Right renal pelvis (tissue), 4 donors: Measurements from ENCODE around the gene DNPH1. TPM values are rescaled to one million over a fixed set of nuclear protein-coding genes. Genes with fewer than 3 reads are reported as not detected.

Source experiments
- DNase-seq, 4 donors: peaks; one replicate each; pipeline ENCODE4 v3.0.0-alpha.2; 2013; ENCODE audit warnings: low read depth in 4 of 4, low spot score in 3 of 4, missing footprints in 1 of 4
- polyA plus RNA-seq, 4 donors: library from polyadenylated mRNA; unstranded; fragments of 120-200 nt; gene quantifications; one replicate each; pipeline ENCODE4 v1.2.1, GENCODE V29; 2013; ENCODE audit not compliant: insufficient read length in 4 of 4

The DNPH1 gene, protein sequence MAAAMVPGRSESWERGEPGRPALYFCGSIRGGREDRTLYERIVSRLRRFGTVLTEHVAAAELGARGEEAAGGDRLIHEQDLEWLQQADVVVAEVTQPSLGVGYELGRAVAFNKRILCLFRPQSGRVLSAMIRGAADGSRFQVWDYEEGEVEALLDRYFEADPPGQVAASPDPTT
- polyA plus RNA-seq, result 100 to 1,000 TPM in 1 of 4 donors, 10 to 100 TPM in 3; 52.9 to 104 (median 59.9) TPM

DNA sequence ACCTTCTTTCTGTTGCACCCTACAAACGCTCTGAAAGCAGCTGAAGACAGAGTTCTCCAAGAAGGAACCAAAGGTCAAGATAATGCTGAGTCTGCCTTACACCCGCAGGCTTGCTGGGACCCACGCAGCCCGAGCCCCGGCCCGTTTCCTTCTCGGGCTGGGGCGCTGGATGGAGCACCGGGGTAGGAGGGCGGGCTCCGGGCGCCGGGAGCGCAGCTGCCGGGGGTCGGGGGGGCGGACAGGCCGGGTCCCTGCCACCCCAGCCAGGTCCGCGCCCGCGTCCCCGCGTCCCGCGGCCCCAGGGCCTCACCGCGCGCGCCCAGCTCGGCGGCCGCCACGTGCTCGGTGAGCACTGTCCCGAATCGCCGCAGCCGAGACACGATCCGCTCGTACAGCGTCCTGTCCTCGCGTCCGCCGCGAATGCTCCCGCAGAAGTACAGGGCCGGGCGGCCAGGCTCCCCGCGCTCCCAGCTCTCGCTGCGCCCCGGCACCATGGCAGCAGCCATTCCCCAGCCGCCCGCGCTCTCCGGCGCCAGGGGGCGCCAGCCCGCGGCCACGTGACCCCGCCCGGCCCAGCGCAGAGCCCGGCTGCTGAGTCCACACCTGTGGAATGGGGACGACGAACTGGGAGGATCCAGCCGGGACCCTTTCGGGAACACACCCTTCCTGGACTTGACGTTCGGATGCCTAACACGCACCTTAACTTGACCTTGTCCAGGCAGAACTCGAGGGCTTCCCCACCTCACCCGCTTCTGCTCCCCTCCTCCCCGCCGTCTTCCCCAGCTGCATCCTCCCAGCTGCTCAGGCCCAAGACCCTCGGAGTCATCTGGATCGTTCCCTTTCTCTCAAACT, at the start of gene DNPH1:
TSS of gene DNPH1 (minus strand) at position 531 of the 852 bp plus-strand sequence. CDS start at position 506, 25 bp downstream.
- DNase-seq, result peak; percentile 60 to 74 (median 66)

DNA sequence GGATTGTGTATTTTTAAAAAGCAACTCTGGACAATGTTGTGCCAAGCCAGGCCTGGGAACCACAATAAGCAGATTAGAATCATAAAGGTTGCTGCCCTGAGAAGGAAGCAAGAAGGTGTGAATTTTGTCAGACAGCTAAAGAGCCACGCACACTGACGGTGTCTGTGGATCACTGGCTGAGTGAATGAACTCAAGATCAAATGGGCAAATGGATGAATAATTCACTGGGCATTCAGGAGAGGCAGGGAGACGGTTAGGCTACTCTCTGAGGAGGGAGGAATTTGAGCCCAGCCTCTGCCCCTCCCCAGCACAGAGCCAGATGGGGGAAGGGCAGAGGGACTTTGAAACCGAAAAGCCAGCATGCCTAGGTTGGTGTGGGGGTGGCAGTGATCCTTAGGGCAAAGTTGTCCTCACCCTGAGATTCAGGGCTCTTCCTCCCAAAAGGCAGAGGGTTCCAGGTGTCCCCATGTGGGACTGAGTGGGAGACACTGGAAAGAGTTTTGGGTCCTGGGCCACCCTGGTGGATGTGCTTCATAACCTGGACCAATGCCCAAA, 49.3 kb upstream of the DNPH1 start:
- no peak for DNase-seq

DNA sequence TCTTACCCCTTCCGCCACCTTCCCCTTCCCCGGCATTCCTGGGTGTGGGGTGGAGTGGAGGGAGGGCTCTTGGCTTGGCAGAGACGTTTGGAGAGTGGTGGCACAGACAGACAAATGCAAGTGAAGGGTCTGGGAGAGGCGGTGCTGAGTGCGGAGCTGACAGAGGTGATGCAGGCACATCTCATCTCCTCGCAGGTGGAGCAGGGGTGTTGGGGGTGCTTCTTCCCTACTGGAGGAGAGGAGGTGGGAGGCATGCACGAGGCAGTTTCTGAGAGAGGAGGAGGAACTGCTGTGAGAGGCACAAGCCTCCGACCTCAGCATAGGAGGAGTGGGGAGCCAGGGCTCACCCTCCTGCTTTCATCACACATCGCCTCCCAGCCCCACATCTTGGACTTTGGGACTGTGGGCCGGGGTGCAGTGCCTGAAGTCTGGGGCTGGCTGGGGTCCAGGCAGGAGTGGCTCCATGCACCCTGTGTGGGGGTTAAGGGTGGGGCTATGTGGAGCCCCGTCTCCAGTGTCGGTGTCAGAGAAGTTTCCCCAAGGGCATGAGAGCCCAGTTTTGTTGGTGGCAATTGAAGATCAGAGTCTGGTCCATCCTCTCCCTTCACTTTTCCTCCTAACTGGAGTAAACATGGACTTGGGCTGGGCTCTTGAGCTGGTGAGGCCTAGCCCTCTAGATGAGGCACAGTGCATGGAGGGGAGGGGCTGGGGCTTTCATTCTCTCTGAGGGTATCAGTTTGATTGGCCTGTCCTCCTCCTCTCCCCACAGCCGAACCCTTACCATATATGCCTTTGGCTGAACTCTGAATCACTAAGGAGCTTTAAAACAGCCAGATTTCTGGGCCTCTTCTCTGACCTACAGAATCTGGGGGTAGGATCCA, 48.6 kb upstream of the DNPH1 start:
- no peak for DNase-seq

DNA sequence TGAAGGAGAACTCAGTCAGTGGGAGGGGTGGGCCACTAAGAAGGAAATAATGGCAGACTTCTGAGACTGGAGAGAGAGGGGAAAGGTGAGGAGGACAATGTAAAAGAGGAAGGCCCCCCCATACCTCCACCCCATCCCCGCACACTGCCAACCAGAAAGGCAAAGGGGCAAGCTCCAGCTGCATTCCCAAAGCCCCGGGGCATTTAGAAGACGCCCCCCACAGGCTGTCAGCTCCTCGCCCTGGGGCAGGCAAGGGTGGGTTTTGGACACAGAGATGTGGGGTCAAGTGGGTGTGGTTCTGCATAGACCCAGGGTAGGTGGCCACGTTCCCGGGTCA, 48.0 kb upstream of the DNPH1 start:
- no peak for DNase-seq

DNA sequence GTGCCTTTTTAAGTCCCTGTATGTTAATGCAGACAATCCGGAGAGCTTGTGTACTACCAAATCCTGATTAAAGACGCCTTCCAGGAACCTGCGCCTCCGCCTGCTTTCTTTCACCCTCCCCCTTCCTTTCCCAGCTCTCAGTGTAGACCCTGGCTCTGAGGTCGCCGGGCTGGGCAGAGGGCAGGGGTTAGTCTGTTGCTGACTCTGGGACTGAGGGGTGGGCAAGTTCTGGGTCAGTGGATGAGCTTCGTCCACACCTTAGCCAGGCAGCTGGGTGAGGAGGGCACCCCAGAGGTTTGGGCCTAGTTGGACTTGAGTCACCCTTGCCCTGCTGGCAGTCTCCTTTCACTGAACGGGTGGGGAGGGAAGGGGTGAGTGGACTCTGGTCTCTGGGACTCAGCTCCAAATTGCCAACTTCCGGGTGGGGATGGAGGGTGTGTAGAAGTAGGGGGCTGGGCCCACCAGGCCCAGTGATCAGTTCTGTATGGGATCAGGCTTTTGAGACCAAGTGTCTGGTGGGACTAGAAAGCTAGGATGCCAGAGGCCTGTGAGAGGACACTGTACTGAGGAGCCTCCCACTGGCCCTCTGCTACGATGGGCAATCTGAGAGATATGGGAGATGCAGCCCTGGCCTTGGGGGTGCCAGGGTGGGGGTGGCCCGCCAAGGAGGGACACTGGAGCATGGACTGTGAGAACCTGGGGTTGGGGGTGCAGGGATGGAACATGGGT, 47.5 kb upstream of the DNPH1 start:
- no peak for DNase-seq

DNA sequence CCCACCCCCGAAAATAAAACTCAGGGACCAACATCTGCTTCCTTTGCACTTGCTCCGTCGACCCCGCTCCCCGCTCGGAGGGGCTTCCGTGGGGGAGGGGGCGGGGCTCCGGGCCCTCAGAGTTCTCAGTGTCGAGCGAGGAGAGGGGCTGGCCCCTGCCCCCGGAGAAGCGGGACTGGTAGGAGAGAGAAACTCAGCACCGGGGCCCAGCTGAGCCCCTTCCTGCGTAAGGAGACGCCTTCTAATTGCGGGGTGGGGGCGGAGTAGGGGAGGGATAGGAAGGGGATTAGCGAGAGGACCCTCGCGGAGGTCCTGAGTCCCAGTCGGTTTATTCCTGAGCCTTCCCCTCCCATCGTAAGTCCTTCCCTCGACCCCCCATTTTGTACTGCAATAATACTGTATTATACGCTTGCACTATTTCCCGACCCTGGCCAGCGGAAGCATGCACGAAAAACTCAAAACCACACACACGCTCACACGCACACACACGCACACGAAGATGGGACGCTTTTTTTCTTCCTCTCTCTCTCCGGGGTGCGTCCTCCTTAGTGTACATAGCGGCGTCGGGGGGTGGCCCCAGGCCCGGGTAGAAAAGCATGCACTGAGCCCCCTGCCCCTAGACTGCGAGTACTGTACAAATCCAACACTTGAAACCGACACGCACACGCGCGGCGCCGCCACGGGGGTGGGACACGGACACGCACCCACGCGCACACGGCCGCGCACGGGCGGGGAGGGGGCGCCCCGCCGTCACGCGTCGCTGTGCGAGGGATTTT, 46.7 kb upstream of the DNPH1 start:
- DNase-seq, result no peak

DNA sequence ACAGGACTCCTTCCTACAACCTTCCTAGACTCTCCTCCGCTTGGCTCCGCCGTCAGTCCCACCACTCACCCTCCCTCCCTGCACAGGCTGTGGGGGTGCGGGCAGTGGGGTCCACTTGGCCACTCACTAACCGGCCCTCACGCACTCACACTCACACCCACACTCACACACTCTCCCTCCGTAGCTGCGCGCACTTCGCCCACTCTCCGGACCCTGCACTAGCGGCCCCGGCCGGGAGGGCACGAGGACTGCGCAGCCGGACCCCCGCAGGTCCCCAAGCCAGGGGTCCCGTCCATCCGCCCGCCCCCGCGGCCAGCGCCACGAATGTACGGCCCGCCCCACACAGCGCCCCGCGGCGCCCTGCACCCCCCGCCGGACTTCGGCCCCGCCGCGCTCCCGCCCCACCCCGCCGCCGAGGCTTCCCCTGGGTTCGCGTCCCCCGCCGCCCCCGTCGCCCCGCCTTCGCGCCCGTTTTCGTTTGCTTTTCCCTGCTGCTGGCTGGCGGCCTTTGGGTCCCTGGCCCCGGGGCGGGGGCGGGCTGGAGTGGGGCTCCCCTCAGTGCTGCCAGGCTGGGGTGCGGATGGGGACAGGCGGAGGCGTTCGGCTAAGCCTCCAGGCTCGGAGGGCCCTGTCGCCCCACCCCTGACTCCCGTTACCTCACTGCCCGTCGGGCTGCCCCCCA, 45.8 kb upstream of the DNPH1 start:
- DNase-seq, result no peak

DNA sequence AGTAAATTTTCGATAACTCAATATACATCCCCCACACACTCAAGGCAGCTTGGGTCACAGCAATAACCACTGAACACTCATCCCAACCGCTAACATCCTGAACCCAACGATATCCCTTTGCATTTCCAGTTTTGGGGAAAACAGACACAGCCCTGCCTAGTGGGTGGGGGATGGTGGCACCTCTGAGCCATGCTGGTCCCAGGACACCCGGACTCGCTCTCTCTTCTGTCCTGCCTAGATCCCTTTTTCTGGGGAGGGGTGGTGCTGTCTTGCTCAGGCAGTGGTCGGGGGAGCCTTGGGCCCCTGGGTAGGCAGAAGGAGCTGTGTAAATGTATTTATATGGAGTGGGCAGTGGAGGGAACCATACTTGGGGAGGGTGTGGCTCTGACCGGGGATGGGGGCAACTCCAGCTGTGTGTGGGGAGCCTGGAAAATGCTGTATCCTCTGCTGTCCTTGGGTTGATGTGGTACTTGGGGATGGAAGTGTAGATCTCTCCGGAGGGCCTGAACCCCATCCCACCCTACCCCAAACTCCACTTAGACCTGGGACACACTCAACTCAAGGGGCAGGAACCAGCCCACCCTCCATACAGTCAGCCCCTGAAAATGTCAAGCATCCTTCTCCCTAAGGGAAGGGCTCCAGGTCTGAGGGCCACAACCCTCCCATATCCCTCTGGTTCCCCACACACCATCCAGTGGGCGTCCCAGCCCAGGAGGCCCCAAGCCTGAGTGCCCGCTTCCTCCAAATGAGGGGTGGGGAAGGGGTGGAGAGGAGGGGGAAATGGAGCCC, 45.0 kb upstream of the DNPH1 start:
- no peak for DNase-seq

DNA sequence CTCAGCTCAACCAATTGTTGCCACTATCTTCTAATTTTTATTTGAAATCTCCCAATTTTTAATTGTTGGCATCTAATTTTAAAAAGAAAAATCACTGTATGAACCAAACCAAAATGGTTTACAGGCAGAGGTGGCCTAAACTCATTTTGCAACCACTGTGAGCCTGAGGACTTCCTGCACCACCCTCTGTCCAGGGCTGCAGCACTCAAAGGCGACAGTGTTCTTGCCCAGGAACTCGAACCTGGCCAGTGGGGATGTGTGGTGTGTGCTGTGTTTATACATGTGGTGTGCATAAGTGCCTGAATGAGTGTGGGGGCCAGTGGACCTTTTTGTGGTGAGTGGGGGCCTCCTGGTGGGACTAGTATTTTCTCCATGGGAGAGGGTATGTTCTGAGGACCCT, 44.4 kb upstream of the DNPH1 start:
- DNase-seq, result no peak

DNA sequence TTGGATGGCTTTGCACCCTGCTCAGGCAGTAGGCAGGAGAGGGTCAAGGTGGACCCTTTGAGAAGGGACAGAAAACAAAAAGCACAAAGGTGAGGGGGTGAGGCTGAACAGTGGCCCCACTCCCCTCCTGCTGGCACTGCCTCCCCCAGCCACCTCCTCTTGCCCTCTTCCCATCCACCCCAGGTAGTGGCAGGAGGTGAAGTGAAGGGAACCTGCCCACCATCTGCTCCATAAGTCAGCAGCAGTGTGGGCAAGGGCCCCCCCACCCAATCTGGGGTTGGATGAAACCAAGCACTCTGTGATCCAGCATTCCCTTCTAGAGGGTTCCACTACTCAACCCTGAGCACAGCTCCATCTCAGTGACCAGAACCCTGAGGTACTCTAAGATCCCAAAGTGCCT, 42.7 kb upstream of the DNPH1 start:
- DNase-seq, result no peak

DNA sequence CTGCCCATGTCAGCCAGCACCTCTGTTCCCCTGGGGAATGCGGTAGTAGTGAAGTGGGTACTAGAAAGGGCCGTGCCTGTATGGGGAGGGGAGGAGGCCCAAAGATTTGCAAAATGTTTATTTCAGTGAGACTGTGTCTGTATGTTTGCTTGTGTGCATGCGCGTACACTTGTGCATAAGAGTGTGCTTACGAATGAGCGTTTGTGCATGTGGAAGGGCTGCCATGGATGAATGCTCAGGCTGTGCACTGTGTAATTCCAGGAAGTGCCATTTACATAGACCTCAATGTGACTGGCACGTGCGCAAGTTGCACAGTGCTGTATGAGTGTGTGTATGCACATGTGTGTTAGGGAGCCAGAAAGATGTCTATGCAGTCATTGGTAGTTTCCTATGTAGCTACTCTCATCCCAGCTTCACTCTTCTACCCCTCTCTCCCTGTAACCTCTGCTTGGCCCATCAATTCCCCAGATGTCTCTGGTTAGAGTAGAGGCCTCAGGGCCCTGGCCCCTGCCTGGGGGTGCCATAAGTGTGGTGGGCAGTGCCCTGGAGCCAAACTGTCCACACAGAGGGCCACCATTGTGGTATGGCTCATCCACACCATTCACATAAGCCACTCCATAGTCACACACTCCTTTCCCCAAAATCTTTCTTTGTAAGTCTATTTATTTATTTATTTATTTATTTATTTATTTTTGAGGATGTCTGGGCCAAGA, 42.0 kb upstream of the DNPH1 start:
- no peak for DNase-seq

DNA sequence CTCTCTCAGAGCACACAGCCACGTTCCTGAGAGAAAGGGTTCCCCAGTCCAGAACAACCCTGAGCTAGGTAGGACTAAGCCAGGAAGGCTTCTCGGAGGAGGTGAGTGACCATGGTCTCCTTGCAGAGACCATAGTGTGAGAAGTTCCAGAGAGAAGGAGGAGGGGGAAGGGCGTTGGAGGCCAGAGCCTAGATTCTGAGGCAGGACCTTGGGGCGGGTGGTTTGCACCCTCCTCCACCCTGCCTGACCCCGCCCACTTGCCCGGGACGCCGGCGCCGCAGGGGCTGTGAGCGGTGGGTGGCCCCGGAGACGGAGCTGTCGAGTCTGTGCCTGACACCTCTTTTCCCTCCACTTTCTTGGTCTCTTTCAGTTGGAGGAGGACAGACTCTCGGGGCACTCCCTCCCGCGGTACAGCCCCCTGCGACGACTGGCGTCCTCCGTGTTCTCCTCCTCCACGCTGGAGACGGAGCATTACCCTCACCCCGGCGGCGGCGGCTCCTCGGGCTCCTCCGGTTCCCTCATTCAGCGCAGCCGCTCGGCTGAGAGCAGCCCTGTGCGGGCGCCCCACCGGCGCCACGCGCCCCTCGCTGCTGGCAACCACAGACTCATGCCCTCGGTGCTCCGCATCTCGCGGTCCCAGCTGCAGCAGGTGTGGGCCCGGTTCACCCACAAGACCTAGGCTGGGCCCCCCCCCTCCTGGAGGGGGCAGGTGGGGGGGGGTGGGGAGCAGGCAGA, 40.2 kb upstream of the DNPH1 start:
- DNase-seq, result no peak

DNA sequence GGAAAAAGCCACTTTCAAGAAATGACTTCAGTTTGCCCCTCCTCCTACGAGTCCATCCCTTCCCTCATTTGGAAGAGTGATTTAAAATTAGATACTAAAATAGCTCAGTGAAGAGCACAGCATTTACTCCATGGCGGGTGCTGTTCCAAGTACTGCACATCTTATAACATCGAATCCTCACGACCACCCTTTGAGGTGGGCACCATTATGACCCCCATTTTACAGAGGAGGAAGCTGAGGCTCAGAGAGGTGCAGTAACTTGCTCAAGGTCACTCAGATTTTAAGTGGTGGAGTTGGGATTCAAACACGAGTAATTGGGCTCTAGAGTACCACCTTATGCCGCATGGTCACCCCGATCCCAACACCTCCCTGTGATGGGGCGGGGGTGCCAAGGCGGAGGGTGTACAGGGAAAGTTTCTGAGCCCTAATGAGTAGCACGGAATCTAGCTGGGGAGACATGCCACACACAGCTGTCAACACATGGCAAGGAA, 39.5 kb upstream of the DNPH1 start:
- DNase-seq, result no peak

DNA sequence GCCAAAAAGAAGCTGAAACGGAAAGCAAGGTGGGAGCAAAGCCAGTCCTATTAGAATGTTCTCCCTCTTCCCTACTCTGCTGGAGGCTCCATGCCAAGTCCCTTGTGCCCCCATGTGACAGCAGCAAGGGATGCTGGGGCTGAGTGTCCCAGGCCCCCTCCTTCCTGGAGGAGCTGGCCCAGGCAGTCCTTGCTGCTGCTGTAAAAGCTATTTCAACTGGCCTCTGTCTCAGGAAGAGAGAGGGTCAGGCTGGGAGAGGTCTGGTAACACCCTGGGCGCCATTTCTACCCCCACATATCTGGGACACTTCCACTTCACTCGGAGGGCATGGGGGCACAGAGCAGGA, 39.0 kb upstream of the DNPH1 start:
- DNase-seq, result no peak

DNA sequence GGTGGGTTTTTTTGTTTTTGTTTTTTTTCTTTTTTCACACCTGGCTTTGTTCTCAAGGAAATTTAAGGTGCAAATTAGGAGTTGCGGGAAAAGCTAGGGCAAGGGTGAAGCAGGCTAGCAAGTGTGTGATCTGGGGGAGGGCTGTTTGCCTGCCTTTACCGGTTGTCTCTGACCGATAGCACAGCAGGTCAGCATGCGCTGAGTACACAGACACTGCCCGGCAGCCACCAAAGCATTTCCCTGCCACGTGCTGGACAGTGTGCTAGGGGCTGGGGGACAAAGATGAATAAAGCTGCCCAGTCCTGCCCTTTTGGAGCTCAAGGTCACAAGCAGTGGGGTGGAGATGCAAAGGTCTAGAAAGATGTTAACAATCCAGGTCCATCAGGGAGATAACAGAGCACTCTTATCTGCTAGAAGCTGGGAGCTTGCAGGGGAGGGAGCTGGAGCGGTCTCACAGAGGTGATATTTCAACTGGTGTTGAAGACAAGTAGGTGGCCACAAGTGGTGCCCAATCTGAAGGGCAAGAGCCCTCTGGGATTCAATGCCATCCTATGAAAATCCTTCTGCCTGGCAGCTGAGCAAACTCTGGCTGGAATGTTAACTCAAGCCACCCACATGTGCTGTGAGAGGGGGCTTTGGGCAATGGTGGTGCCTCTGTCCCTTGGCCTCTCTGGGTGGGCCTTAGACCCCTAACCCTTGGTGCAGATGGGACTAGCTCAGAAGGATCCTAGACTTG, 38.5 kb upstream of the DNPH1 start:
- DNase-seq, result no peak

DNA sequence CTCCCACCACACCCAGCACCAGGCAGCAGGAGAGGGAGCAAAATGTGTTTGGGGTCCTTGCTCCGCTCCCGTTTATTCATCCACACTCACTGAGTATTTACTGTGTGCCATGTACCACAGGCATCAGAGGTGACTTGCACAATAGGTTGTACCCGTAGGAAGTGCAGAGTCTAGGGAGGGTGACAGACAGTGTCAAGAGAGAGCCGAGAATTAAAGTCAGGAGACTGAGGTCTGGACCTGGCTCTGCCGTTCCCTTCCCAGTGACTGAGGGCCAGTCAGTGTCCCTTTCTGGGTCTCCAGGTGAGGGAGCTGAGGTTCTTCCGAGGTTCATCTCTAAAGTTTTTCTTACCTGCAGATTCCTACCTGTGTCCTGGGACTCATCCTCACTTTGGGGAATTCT, 36.3 kb upstream of the DNPH1 start:
- DNase-seq, result no peak
